ENCODE results near the gene PHYKPL. TPM values are rescaled to one million over a fixed set of nuclear protein-coding genes. Genes with fewer than 3 reads are reported as not detected.
"Not testable (repeated sequence)": the region's sequence is repeated elsewhere in the genome, so short reads cannot be mapped to it uniquely, and the experiment has no call there.

The PHYKPL gene
- total and polyA plus RNA-seq, 2 of the 8 experiments (the other 6 are each of a cell fraction or from before 2014, with no cell fraction given), result 25.1 to 32.1 TPM

DNA sequence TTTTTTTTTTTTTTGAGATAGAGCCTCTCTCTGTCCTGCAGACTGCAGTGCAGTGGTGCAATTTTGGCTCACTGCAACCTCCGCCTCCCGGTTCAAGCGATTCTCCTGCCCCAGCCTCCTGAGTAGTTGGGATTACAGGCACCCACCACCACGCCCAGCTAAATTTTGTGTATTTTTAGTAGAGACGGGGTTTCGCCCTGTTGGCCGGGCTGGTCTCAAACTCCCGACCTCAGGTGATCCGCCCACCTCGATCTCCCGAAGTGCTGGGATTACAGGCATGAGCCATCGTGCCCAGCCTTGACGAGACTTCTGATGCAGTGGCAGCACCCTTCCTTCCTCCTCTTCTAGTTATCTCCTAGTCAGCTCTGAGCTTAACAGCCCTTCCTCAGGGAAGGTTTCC lies 3.5 kb downstream of the PHYKPL start:
- not testable (repeated sequence) for H3K23me2 ChIP-seq (ENCODE audit: low read depth, low read length); FAIRE-seq; H2AK5ac ChIP-seq (ENCODE audit: low read depth, low read length); H3K14ac ChIP-seq (ENCODE audit: insufficient read length); H4K8ac ChIP-seq (ENCODE audit: extremely low read depth, insufficient read depth, low read length); H3K4me3 ChIP-seq (ENCODE audit: extremely low read depth in 1 of 4, insufficient read depth in 2 of 4, low read depth in 3 of 4, low read length in 4 of 4); H2BK15ac ChIP-seq (ENCODE audit: low read length); H3K4me2 ChIP-seq (ENCODE audit: insufficient read depth in 1 of 2, low read depth in 2 of 2, low read length in 2 of 2); H3K9ac ChIP-seq (replicated peaks in 1 of 4; ENCODE audit: extremely low read depth in 1 of 4, low read depth in 3 of 4, low read length in 3 of 4); H3K4ac ChIP-seq (replicated peaks; ENCODE audit: insufficient read length, low read depth, low read length); H3K18ac ChIP-seq (ENCODE audit: extremely low read depth, low read length); H3K9me3 ChIP-seq (ENCODE audit: insufficient read depth in 2 of 2, low read depth in 1 of 2, low read length in 1 of 2); H3K27ac ChIP-seq (ENCODE audit: low read depth, low read length); H3K23ac ChIP-seq (ENCODE audit: insufficient read length); H4K91ac ChIP-seq (replicated peaks; ENCODE audit: insufficient read length, low read length); H3K27me3 ChIP-seq (replicated peaks in 1 of 4; ENCODE audit: control insufficient read depth in 3 of 4, extremely low read depth in 1 of 4, insufficient read depth in 3 of 4, low read length in 3 of 4); H2BK120ac ChIP-seq (replicated peaks; ENCODE audit: low read depth, low read length); H4K5ac ChIP-seq (ENCODE audit: insufficient read length, low read depth, low read length); H2BK20ac ChIP-seq (ENCODE audit: low read length); H2BK12ac ChIP-seq (ENCODE audit: low read depth, low read length); H2AFZ ChIP-seq (ENCODE audit: low read length); H3K56ac ChIP-seq (replicated peaks; ENCODE audit: insufficient read length, low read depth, low read length); H2BK5ac ChIP-seq (ENCODE audit: low read depth, low read length); DNase-seq (ENCODE audit: low read depth in 1 of 2, low spot score in 2 of 2)
- 98% methylated on average over 12 of the region's 13 CpGs; no CpG with 5 or more reads in 1 of the 2 experiments for WGBS, 2 experiments (ENCODE audit: extremely low coverage in 1 of 2, insufficient coverage in 1 of 2, insufficient read length in 1 of 2, insufficient replicate concordance in 2 of 2, low coverage in 1 of 2, low lambda C conversion rate in 2 of 2, missing lambda C conversion rate in 1 of 2)
- POLR2A ChIA-PET (ENCODE audit: partially characterized antibody), result interaction anchor here (1.1 to 21.6 kb wide), 3 partner anchors 8 to 18 kb away, joined by 3 to 507 read pairs (median 4); partner anchors contain the start of gene HNRNPAB
- Histone ChIP-seq H3K4me1 (replicated peaks in 1 of 4; ENCODE audit: control insufficient read depth in 3 of 4, insufficient read depth in 4 of 4, low read length in 3 of 4) (peaks cover 0 to 18% (median 11%) of the 10 kb centered on the region in 4 experiments; a peak in 6 of 7 replicates), H3K36me3 (ENCODE audit: control insufficient read depth in 2 of 4, insufficient read depth in 4 of 4, low read length in 3 of 4) (peaks cover 7 to 35% (median 18%) of the 10 kb centered on the region in 4 experiments; a peak in 6 of 8 replicates), H4K20me1 (replicated peaks in 1 of 2; ENCODE audit: control insufficient read depth in 1 of 2, insufficient read depth in 2 of 2, low read length in 2 of 2) (peaks cover 0 to 10% of the 10 kb centered on the region in 2 experiments), H3K79me2 (ENCODE audit: control insufficient read depth in 1 of 2, insufficient read depth in 2 of 2, low read length in 2 of 2) (peaks cover 0 to 13% of the 10 kb centered on the region in 2 experiments; a peak in 2 of 4 replicates), H3K79me1 (ENCODE audit: low read depth, low read length) (peaks cover 11% of the 10 kb centered on the region)
- CTCF ChIA-PET (ENCODE audit: partially characterized antibody), result interaction anchor here (0.6 to 2.2 kb wide), 3 partner anchors 17 to 367 kb away, joined by 4 to 10 read pairs (median 8); no protein-coding TSS in a partner anchor
